ENCODE data around the gene PDE8B.
"Not testable (repeated sequence)": the region's sequence is repeated elsewhere in the genome, so short reads cannot be mapped to it uniquely, and the experiment has no call there.

PDE8B gene

DNA sequence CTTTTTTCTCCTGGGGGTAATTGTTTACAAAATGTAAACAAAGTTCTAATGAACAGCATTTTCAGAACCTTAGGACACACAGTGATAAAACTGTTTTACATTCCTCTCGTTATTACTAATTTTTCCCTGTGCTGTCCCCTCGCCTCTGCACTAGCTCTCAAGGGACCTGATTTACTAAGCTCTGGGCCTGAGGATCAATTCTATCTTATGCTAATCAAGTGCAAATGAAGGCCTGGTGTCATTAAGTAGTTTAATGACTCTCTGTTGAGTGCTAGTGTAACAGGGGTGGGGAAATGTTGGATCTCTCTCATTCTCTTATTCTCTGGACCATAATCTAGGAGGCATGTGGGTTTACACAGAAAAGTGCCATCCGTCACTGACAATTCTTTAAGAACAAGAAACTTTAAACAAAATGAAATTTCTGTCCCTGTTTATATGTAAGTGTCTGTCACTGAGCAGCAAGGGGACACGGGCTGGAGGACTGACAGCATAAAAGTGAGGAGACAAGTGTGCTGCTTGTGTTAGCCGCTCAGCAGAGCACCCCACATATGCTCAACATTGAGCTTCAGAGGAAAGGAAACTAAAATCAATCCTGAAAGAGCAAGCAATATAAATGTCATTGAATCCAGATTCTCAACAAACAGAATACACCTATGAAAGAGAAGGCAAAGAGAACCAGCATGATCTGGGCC is 166.3 kb downstream of the PDE8B start:
- TF ChIP-seq, protein P1, sequence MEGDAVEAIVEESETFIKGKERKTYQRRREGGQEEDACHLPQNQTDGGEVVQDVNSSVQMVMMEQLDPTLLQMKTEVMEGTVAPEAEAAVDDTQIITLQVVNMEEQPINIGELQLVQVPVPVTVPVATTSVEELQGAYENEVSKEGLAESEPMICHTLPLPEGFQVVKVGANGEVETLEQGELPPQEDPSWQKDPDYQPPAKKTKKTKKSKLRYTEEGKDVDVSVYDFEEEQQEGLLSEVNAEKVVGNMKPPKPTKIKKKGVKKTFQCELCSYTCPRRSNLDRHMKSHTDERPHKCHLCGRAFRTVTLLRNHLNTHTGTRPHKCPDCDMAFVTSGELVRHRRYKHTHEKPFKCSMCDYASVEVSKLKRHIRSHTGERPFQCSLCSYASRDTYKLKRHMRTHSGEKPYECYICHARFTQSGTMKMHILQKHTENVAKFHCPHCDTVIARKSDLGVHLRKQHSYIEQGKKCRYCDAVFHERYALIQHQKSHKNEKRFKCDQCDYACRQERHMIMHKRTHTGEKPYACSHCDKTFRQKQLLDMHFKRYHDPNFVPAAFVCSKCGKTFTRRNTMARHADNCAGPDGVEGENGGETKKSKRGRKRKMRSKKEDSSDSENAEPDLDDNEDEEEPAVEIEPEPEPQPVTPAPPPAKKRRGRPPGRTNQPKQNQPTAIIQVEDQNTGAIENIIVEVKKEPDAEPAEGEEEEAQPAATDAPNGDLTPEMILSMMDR (IDR thresholded peaks at IDR 0.05; ENCODE audit: low read length, missing control alignments), result no peak
- DNase-seq (ENCODE audit: low read depth), result no peak

DNA sequence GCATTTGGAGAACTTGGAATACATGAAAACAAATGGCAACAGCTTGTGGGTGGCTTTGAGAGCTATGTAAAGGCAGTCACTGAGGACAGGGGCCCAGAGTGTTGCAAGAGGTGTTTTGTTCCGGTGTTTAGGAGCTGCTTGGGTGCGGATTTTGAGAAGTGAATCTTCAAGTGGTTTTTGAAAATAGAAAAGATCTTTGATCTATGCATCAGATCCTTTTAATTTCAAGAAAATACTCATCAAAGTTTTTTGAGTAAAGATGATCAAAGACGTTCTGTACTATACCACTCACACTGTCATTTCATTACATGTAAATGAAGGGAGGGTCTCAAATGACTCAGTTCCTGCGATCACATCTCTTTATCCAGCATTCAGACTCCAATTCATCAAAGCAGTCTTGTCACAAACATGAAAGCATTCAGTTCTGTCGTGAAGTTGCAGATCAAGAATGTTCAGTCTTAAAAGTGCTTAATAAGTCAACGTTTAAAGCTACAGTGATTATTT is 169.1 kb downstream of the PDE8B start:
- DNase-seq (ENCODE audit: low read depth), result no peak
- TF ChIP-seq, protein P1 (IDR thresholded peaks at IDR 0.05; ENCODE audit: low read length, missing control alignments), result no peak
- no peak overlapping the region for H3K4me3 ChIP-seq (replicated peaks; ENCODE audit: low read depth, low read length)

More for the DNA sequence above, 166.3 kb downstream of the PDE8B start:
- H3K4me3 ChIP-seq (replicated peaks; ENCODE audit: low read depth, low read length), result no peak overlapping the region

DNA sequence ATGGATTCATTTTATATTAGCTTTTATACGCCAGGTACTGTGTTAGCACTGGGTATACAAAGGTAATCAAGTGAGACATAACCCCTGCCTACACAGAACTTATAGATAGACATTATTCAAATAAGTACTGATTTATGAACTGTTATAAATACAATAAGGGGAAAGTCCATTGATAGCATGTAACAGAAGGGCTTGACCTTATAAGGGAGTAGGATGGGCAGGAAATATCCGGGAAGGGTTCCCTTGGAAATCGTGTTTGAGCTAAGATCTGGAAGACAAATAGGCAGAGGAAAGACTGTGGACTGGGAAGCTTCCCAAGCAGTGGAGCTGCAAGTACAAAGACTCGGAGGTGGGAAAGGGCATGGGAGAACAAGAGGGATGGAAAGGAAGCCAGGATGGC is 170.2 kb downstream of the PDE8B start:
- TF ChIP-seq, protein P1 (IDR thresholded peaks at IDR 0.05; ENCODE audit: low read length, missing control alignments), result no peak
- H3K4me3 ChIP-seq (replicated peaks; ENCODE audit: low read depth, low read length), result no peak overlapping the region
- no peak for DNase-seq (ENCODE audit: low read depth)

DNA sequence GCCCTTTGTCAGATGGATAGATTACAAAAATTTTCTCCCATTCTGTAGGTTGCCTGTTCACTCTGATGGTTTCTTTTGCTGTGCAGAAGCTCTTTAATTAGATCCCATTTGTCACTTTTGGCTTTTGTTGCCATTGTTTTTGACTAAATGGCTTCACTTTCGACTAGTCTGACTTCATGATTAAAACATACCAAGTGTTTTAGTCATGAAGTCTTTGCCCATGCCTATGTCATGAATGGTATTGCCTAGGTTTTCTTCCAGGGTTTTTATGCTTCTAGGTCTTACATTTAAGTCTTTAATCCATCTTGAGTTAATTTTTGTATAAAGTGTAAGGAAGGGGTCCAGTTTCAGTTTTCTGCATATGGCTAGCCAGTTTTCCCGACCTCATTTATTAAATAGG is 172.9 kb downstream of the PDE8B start:
- not testable (repeated sequence) for DNase-seq (ENCODE audit: low read depth); H3K4me3 ChIP-seq (replicated peaks; ENCODE audit: low read depth, low read length)

DNA sequence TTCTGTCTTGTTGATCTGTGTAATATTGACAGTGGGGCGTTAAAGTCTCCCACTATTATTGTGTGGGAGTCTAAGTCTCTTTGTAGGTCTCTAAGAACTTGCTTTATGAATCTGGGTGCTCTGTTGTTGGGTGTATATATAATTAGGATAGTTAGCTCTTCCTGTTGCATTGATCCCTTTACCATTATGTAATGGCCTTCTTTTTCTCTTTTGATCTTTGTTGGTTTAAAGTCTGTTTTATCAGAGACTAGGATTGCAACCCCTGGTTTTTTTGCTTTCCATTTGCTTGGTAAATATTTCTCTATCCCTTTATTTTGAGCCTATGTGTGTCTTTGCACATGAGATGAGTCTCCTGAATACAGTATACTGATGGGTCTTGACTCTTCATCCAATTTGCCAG is 175.9 kb downstream of the PDE8B start:
- DNase-seq (ENCODE audit: low read depth); H3K4me3 ChIP-seq (replicated peaks; ENCODE audit: low read depth, low read length): not testable (repeated sequence)

DNA sequence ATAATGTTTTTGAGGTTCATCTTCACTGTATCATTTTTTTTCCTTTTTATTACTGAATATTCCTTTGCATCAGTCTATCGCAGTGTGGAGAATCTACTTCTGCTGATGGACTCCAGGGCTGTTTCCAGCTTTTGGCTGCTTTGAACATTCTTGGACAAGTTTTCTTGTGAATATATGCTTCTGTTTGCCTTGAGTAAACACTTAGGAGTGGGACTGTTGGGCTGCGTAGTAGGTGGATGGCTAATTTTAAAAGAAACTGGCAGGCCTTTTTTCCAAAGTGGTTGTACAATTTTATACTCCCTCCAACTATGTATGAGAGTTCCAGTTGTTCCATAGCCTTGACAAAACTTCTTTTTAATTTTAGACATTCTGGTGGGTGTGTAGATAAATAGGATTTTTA is 179.3 kb downstream of the PDE8B start:
- no peak overlapping the region for H3K4me3 ChIP-seq (replicated peaks; ENCODE audit: low read depth, low read length)
- no peak for DNase-seq (ENCODE audit: low read depth)
- TF ChIP-seq, protein P1 (IDR thresholded peaks at IDR 0.05; ENCODE audit: low read length, missing control alignments), result no peak

DNA sequence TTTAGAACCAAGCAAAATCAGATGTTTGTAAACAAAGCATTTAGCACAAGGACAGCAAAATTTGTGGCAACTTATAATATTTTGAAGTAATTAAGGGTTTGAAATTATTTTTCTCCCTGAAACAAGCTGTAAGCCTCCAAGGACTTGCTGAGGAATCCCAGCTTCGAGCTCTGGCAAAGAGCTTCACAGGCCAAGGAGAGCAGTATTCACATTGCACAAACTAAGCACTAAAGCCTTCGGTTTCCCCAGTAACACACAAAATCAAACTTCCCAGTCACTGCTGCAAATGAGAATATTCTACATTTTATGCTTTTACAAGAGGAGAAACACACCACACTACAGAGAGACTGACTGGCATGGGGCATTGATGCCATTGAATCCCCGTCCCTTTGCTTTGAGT is 179.7 kb downstream of the PDE8B start:
- no peak for DNase-seq (ENCODE audit: low read depth)
- H3K4me3 ChIP-seq (replicated peaks; ENCODE audit: low read depth, low read length), result no peak overlapping the region
- TF ChIP-seq, protein P1 (IDR thresholded peaks at IDR 0.05; ENCODE audit: low read length, missing control alignments), result no peak

DNA sequence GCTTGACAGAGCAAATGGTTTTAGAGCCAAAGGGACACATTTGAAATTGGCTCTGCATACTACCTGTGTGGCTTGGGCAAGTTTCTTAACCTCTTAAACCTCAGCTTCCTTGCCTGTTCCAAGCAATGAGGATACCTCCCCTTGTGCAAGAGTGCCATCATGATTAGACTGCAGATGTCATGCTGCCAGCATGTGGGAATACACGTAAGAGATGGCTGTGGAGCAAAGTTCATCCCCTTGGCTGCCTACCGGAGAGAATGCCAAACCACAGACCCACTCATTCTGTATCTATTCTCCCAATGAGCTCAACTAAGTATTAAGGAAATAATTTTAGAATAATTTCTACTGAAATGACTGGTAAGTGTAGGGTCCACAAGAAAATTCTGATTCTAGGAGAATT is 180.3 kb downstream of the PDE8B start:
- no peak overlapping the region for H3K4me3 ChIP-seq (replicated peaks; ENCODE audit: low read depth, low read length)
- peak; percentile 20 for DNase-seq (ENCODE audit: low read depth)
- TF ChIP-seq, protein P1 (IDR thresholded peaks at IDR 0.05; ENCODE audit: low read length, missing control alignments), result no peak

Data from fibroblast of pulmonary artery (primary cell).